Lower lobe of right lung (tissue), 2 donors: ENCODE results near the gene NUTF2. TPM values are rescaled to one million over a fixed set of nuclear protein-coding genes. Genes with fewer than 3 reads are reported as not detected.

Source experiments
- ATAC-seq, 2 donors: fragments of 200-7000 bp; cut with Tn5 transposase; one replicate each; pipeline ENCODE4 v1.9.1; 2020 to 2022; ENCODE audit warnings: mild to moderate bottlenecking in 2 of 2, moderate library complexity in 2 of 2
- DNase-seq: peaks from one replicate; pipeline ENCODE4 v3.0.0-alpha.2; 2020
- H3K27ac ChIP-seq: fragments of 200-600 bp; one replicate; pipeline ENCODE4 v1.8.0; 2022
- H3K27me3 ChIP-seq: fragments of 200-600 bp; one replicate; pipeline ENCODE4 v1.8.0; 2022; ENCODE audit warnings: low read depth
- H3K36me3 ChIP-seq: fragments of 200-600 bp; one replicate; pipeline ENCODE4 v1.8.0; 2022; ENCODE audit warnings: mild to moderate bottlenecking
- H3K4me1 ChIP-seq: fragments of 200-600 bp; one replicate; pipeline ENCODE4 v1.8.0; 2022
- H3K4me3 ChIP-seq: fragments of 200-600 bp; one replicate; pipeline ENCODE4 v1.8.0; 2022; ENCODE audit warnings: mild to moderate bottlenecking
- H3K9me3 ChIP-seq: fragments of 200-600 bp; one replicate; pipeline ENCODE4 v1.8.0; 2022
- CTCF ChIP-seq: fragments of 200-600 bp; IDR thresholded peaks from one replicate; pipeline ENCODE4 v1.8.0; 2022; ENCODE audit warnings: antibody characterized with exemption, mild to moderate bottlenecking
- intact Hi-C: fragments of 100-400 bp; cut with DNase I; formaldehyde crosslinking; loops from one replicate; pipeline ENCODE4 v1.11.0; 2022
- total RNA-seq: library from RNA; stranded (reverse); fragmentation: NEBNext Ultra II Directional; extraction: Animal tissue kit (Norgen Biotek cat#: 25700); gene quantifications from one replicate; pipeline ENCODE4 v1.2.1, GENCODE V29; 2021
- donor health status: DM: no; HTN: yes; CAD: no; lungs with severe emphysema.

Gene NUTF2
- total RNA-seq, 1 donor from 2014 or later: 55.8 TPM

GRCh38 chr16:67814567-67814966 lies 32.2 kb upstream of the NUTF2 start:
- TF ChIP-seq CTCF: no peak
- Histone ChIP-seq H3K9me3 (no peaks in the 10 kb centered on the region), H3K4me3 (no peak overlapping the region), H3K27me3 (no peaks in the 10 kb centered on the region), H3K4me1 (peaks cover 11% of the 10 kb centered on the region), H3K36me3 (no peaks in the 10 kb centered on the region), H3K27ac (no peak overlapping the region)
- ATAC-seq: no peak
- no peak for DNase-seq
- intact Hi-C loops: no loop called here

- TF ChIP-seq CTCF: no peak
- H3K9me3 ChIP-seq: no peaks in the 10 kb centered on the region
- ATAC-seq (no peak), DNase-seq (no peak)
- H3K36me3 ChIP-seq: no peaks in the 10 kb centered on the region
- no peaks in the 10 kb centered on the region for H3K27me3 ChIP-seq
- no peak overlapping the region for H3K4me3 ChIP-seq
- H3K4me1 ChIP-seq: peaks cover 11% of the 10 kb centered on the region
- no peak overlapping the region for H3K27ac ChIP-seq
- intact Hi-C loops: no loop called here
Measured at GRCh38 chr16:67820608-67821259, 26.0 kb upstream of the NUTF2 start.

DNA sequence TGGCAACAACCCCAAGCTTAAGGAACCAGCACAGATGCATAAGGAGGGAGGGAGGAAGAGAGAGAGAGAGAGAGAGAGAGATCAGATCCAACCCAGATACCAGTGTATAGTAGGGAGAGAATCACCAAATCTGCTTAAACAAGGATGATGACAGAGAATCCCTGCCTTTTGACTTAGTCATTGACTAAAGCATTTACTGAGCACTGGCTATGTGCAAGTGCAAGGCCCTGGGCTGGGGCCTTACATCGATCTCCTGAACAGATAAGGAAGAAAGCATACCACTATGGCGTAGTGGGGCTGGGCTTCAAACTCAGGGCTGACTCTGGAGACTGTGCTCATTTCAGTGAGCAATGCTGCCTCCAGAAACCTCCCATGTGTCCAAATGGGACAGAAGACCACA lies 24.2 kb upstream of the NUTF2 start:
- DNase-seq: no peak
- Histone ChIP-seq H3K4me3 (no peak overlapping the region), H3K27me3 (no peaks in the 10 kb centered on the region), H3K36me3 (peaks cover 7% of the 10 kb centered on the region), H3K4me1 (no peaks in the 10 kb centered on the region), H3K9me3 (no peaks in the 10 kb centered on the region), H3K27ac (no peak overlapping the region)
- no peak for ATAC-seq
- TF ChIP-seq CTCF: no peak
- intact Hi-C loops: no loop called here

- Histone ChIP-seq H3K36me3 (peaks cover 31% of the 10 kb centered on the region), H3K4me3 (no peak overlapping the region), H3K27me3 (no peaks in the 10 kb centered on the region), H3K27ac (no peak overlapping the region), H3K9me3 (no peaks in the 10 kb centered on the region), H3K4me1 (no peaks in the 10 kb centered on the region)
- DNase-seq (no peak), ATAC-seq (no peak)
- intact Hi-C loops: no loop called here
- no peak for TF ChIP-seq CTCF
Measured at GRCh38 chr16:67825119-67825518, 21.6 kb upstream of the NUTF2 start.

DNA sequence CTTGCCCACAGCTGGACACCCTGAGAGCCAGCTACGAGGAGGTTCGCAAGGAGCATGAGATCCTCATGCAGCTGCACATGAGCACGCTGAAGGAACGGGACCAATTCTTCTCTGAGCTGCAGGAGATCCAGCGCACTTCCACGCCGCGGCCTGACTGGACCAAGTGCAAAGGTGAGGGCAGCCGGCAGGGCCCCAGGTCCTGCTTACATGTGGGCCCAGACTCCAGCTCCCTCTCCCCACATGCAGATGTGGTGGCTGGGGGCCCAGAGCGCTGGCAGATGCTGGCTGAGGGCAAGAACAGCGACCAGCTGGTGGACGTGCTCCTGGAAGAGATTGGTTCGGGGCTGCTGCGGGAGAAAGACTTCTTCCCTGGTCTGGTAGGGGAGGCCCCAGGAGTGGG lies 20.8 kb upstream of the NUTF2 start:
- DNase-seq: no peak
- intact Hi-C loops: no loop called here

More for the DNA sequence above, 20.8 kb upstream of the NUTF2 start:
- no peak overlapping the region for H3K27ac ChIP-seq
- no peaks in the 10 kb centered on the region for H3K9me3 ChIP-seq
- no peaks in the 10 kb centered on the region for H3K4me1 ChIP-seq
- H3K27me3 ChIP-seq: no peaks in the 10 kb centered on the region
- peaks cover 39% of the 10 kb centered on the region for H3K36me3 ChIP-seq
- ATAC-seq: no peak
- no peak overlapping the region for H3K4me3 ChIP-seq
- no peak for TF ChIP-seq CTCF
